GM18517 (cell line): ENCODE data around the gene DNPEP.

Experiments used
- ATAC-seq: cut with Tn5 transposase; IDR thresholded peaks from one replicate; pipeline ENCODE4 v1.9.1; 2021; ENCODE audit warnings: mild to moderate bottlenecking, moderate library complexity; ENCODE audit not compliant: unreplicated experiment

DNPEP gene

GRCh38 chr2:219387306-219388120 is at the start of gene DNPEP:
DNPEP (minus strand) TSS chr2:219387912; CDS start chr2:219387794, 118 bp downstream.
- peak; percentile 68 for ATAC-seq

- no peak for ATAC-seq
Measured at GRCh38 chr2:219437141-219437540, 49.4 kb upstream of the DNPEP start.

DNA sequence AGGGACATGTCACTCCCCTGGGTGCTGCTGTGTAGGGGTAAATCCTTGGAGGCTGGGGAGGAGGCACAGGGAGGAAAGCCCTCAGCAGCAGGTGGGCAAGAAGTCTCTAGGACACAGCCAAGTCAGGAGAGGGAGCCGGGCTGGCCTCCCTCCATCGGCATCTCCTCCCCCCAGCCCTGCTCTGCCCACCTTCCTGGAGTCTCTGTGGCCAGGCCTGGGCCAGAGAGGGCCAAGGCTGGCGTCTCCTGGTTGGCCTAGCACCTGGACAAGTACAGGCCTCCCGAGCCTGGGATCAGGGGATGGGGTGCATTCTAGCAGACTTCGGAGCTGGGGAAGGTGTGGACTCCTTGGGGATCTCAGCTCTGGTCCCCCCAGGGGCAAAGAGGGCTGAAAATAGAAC is 48.8 kb upstream of the DNPEP start:
- ATAC-seq = no peak

DNA sequence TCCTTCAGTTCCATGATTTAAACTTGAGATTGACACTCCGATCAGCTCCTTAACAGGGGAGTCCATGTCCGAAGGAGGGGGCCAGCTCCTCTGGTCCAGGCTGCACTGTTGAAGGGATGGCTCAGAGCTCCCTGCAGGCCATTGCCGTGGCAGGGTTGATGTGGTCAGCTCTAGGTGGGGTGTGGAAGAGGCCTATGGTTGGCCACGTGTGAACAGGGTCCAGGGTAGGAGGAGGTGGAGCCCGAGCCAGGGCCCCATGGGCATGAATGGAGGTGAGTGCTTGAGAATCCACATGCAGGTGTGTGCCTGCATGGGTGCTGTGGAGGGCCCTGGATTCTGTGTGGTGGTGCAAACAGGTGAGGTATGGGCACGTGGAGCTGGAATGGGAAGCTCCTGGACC is 48.0 kb upstream of the DNPEP start:
- no peak for ATAC-seq

- ATAC-seq = no peak
Measured at GRCh38 chr2:219434718-219435525, 47.2 kb upstream of the DNPEP start, which contains the start of gene SPEG. SPEG (plus strand) TSS chr2:219434843; CDS start chr2:219434978, 135 bp downstream.

- ATAC-seq = no peak
Measured at GRCh38 chr2:219434468-219434717, 46.7 kb upstream of the DNPEP start.

GRCh38 chr2:219433666-219434467 is 46.2 kb upstream of the DNPEP start:
- ATAC-seq = no peak

- ATAC-seq = no peak
Measured at GRCh38 chr2:219430633-219431615, 43.2 kb upstream of the DNPEP start.

DNA sequence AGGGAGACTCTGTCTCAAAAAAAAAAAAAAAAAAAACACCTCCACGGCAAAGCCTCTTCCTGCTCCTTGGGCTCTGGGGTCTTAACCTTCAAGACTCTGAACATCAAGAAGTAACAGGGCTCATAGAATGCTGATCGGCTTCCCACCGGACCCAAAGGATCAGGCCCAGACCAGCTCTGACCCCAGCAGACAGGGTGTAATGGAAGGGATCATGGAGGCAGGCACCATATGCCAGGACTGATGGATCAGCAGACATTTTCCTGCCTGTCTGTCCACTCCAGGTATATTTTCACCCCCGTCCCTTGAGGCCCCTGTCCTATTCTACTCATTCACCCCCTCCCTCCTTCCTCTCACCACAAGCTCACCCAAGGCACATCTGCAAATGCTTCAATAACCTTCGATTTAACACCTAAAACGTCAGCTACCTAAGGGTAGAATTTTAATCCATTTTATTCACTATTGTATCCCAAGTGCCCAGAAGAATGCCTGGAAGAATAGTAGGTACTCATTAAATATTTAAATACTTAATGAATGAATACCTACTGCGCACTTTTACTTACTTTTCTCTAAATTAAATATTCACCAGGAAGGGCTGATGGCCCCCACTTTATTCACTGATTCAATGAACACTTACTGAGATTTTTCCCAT is 42.4 kb upstream of the DNPEP start:
- no peak for ATAC-seq

- ATAC-seq = no peak
Measured at GRCh38 chr2:219428469-219428868, 40.8 kb upstream of the DNPEP start.

- no peak for ATAC-seq
Measured at GRCh38 chr2:219426534-219427136, 38.9 kb upstream of the DNPEP start.

DNA sequence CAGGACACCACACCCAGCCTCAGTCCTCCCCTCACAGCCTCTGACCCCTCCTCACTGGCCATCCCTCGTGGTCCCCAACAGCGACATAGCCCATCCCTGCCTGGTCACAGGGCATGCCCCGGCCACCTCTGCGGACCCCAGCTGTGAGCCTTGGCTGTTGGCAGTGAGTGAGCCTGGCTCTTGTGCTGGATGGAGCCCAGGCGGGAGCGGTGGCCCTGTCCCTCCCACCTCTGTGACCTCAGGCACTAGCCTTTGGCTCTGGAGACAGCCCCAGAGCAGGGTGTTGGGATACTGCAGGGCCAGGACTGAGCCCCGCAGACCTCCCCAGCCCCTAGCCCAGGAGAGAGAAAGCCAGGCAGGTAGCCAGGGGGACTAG is 38.3 kb upstream of the DNPEP start:
- no peak for ATAC-seq

GRCh38 chr2:219425238-219426067 is 37.7 kb upstream of the DNPEP start:
- no peak for ATAC-seq

GRCh38 chr2:219423652-219424377 is 36.1 kb upstream of the DNPEP start:
- ATAC-seq = no peak

GRCh38 chr2:219422952-219423534 is 35.3 kb upstream of the DNPEP start:
- ATAC-seq = no peak

DNA sequence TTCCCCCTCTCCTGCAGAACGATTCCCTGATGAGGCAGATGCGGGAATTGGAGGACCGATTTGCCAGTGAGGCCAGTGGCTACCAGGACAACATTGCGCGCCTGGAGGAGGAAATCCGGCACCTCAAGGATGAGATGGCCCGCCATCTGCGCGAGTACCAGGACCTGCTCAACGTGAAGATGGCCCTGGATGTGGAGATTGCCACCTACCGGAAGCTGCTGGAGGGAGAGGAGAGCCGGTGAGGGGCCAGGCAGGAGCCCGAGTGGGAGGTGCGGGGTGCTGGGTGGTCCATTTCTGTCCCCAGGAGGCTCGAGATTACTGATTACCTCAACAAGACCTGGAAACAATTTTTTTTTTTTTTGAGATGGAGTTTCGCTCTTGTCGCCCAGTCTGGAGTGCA is 33.6 kb upstream of the DNPEP start:
- no peak for ATAC-seq

DNA sequence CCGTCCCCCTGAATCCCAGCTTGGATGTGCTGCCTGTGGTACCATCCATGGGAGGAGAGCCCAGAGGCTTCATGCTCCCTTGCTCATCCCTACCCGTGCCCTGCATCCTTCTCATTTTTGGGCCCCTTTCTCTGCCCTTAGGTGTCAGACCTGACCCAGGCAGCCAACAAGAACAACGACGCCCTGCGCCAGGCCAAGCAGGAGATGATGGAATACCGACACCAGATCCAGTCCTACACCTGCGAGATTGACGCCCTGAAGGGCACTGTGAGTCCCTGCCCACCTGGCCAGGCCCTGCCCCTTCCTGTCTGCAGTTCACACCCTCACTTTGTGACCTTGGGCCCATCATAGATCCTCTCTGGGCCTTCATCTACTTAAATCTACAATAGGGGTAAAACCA is 33.0 kb upstream of the DNPEP start:
- ATAC-seq = no peak
